GM13977 (cell line): ENCODE results near the gene NGFR.

Experiments
- DNase-seq: peaks from one replicate; pipeline ENCODE4 v3.0.0; 2012; ENCODE audit warnings: low spot score
- CTCF ChIP-seq: IDR thresholded peaks from 2 replicates; pipeline ENCODE4 v1.5.1; 2012; ENCODE audit warnings: mild to moderate bottlenecking, control low read depth; ENCODE audit not compliant: insufficient read depth; ENCODE audit errors: extremely low read depth, missing control alignments
- in situ Hi-C: fragments of 300-500 bp; cut with MboI; formaldehyde crosslinking; loops from one replicate; pipeline ENCODE4 v1.12.0; 2022; ENCODE audit warnings: low sequenced_read_pairs, low pct_unique_long_range_greater_than_20kb, mixed read lengths, inconsistent platforms; ENCODE audit not compliant: unreplicated experiment

Gene NGFR

DNA sequence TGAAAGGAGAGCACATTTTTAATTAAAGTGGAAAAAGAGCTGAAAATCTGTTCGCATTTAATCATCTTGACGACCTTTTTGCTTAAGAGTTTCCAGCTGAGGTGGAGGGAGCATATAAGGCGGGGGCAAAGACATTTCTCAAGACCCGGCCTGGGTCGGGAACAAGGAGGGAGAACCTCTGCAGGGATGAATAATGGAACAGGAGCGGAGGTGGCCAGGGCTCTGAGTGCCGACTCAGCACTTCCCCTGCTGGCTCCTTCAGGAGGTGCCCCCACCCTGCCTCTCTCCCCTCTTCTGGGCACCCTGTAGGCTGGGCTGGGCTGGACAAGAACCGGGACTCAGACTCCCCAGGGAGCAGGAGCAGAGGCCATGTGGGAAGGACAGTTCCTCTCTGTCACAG, 7.9 kb upstream of the NGFR start:
- DNase-seq: no peak
- TF ChIP-seq CTCF: no peak
- in situ Hi-C loops: no loop called here

- in situ Hi-C loops: no loop called here
These were observed 6.5 kb upstream of the NGFR start for GRCh38 chr17:49488612-49489011.

DNA sequence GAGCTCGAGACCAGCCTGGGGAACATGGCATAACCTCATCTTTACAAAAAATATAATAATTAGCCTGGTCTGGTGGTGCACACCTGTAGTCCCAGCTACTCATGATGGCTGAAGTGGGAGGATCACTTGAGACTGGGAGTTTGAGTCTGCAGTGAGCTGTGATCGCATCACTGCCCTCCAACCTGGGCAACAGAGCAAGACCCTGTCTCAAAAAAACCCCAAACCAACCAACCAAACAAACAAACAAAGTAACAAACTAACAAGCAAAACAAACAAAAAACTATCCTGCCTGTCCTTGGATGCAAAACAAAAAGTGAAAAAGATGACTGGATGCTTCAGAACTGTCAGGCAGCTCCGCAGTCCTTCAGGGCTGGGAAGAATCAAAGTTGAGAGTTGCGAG, 5.7 kb upstream of the NGFR start:
- no peak for DNase-seq
- in situ Hi-C loops: no loop called here
- no peak for TF ChIP-seq CTCF

More at GRCh38 chr17:49488612-49489011, 6.5 kb upstream of the NGFR start:
- TF ChIP-seq CTCF: no peak
- DNase-seq: no peak

DNA sequence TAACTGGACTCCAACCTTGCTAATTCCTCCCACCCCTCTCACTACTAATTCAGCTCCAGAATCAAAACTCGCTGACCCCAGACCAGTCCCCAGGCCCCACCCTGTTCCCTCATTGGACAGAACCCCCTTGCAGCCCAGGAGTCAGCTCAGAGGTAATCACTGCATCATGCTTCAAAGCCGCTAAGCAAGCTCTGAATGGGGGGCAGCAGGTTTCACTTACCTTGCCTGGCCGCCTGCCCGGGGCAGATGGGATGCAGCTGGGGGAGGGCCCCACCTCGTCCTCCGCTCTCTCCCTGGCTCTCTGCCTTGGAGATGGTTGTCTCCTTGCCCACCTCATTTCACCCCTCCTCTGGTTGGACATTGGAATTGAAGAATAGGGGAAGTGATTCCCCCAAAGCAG, 4.8 kb upstream of the NGFR start:
- TF ChIP-seq CTCF: no peak
- DNase-seq: no peak
- in situ Hi-C loops: no loop called here

GRCh38 chr17:49491192-49491769, 3.8 kb upstream of the NGFR start:
- TF ChIP-seq CTCF: no peak
- in situ Hi-C loops: no loop called here
- DNase-seq: no peak

DNA sequence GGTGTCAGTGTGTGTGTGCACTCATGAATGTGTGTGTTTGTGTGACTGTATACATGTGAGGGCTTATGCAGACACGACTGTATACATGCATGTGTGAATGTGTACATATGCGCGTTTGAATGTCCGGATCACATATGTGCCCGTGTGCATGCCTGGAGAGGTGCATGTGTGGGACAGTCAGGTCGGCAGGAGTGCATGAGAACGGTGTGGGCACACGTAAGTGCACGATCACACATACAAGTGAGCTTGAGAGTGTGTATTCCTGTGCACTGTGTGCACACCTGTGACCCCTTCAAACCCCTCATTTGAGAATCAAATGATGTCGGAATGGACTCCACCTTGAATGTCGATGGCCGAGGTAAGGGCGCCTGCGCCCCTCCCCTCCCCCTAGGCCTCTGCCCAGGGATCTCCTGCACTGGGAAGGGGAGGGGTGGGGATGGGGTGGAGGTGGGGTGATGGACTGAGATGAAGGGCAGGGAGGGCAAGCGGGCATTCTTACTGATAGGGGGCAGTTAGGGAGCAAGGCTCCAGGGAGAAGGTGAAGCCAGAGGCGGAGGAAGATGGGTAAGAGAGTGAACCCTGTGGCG, 601 bp upstream of the NGFR start:
- no peak for DNase-seq

More for the DNA sequence above, 601 bp upstream of the NGFR start:
- TF ChIP-seq CTCF: no peak
- in situ Hi-C loops: no loop called here
